Smooth muscle cell (in vitro differentiated cells): ENCODE measurements around the gene MB. TPM values are rescaled to one million over a fixed set of nuclear protein-coding genes. Genes with fewer than 3 reads are reported as not detected.

Experiments used
- DNase-seq: peaks from one replicate; lab custom pipeline; 2025; ENCODE audit not compliant: unreplicated experiment; lab: John Stamatoyannopoulos, UW
- H2AFZ ChIP-seq: fragments of 200-600 bp; sonication (generic); 2 replicates; pipeline ENCODE4 v1.6.0; 2016; ENCODE audit warnings: antibody characterized with exemption, low read depth, mild to moderate bottlenecking
- H3F3A ChIP-seq: fragments of 200-600 bp; sonication (generic); 2 replicates; pipeline ENCODE4 v1.6.0; 2017; ENCODE audit warnings: antibody characterized with exemption, low read depth
- H3K27ac ChIP-seq: fragments of 200-600 bp; sonication (generic); 2 replicates; pipeline ENCODE4 v1.5.1; 2016; ENCODE audit warnings: low read depth, mild to moderate bottlenecking
- H3K27me3 ChIP-seq: fragments of 200-600 bp; sonication (generic); 2 replicates; pipeline ENCODE4 v1.6.1; 2016; ENCODE audit warnings: low read depth, mild to moderate bottlenecking
- H3K36me3 ChIP-seq: fragments of 200-600 bp; sonication (generic); 2 replicates; pipeline ENCODE4 v1.5.1; 2016; ENCODE audit warnings: low read depth
- H3K4me1 ChIP-seq: fragments of 200-600 bp; sonication (generic); 2 replicates; pipeline ENCODE4 v1.5.1; 2016; ENCODE audit warnings: low read depth
- H3K4me2 ChIP-seq: fragments of 200-600 bp; sonication (generic); 2 replicates; pipeline ENCODE4 v1.6.0; 2016; ENCODE audit warnings: mild to moderate bottlenecking
- H3K4me3 ChIP-seq: fragments of 200-600 bp; sonication (generic); 2 replicates; pipeline ENCODE4 v1.5.1; 2016; ENCODE audit warnings: mild to moderate bottlenecking
- H3K79me2 ChIP-seq: fragments of 200-600 bp; sonication (generic); 2 replicates; pipeline ENCODE4 v1.6.0; 2016; ENCODE audit warnings: low read depth, mild to moderate bottlenecking
- H3K9ac ChIP-seq: fragments of 200-600 bp; sonication (generic); 2 replicates; pipeline ENCODE4 v1.6.0; 2016; ENCODE audit warnings: low read depth
- H3K9me3 ChIP-seq: fragments of 200-600 bp; sonication (generic); replicated peaks from 2 replicates; pipeline ENCODE4 v1.5.1; 2016; ENCODE audit warnings: low read depth
- H4K20me1 ChIP-seq: fragments of 200-600 bp; sonication (generic); 2 replicates; pipeline ENCODE4 v1.6.0; 2016; ENCODE audit warnings: low read depth
- CTCF ChIP-seq: fragments of 200-600 bp; sonication (generic); IDR thresholded peaks from 2 replicates; pipeline ENCODE4 v1.5.1; 2017; ENCODE audit warnings: borderline replicate concordance, mild to moderate bottlenecking, antibody characterized with exemption; ENCODE audit not compliant: insufficient read depth, poor library complexity, severe bottlenecking
- WGBS: methylation state at CpG from one replicate; pipeline ENCODE4 v1.1.7; 2016; ENCODE audit warnings: low lambda C conversion rate; 5-methylcytosine and 5-hydroxymethylcytosine counted together
- polyA plus RNA-seq: library from polyadenylated mRNA; unstranded; fragments of >200 nt; fragmentation: Nextera tagmentation; extraction: Ambion mirVana; gene quantifications from 2 replicates; pipeline ENCODE4 v1.2.1, GENCODE V29; 2016
- total RNA-seq: library from RNA; depleted of rRNA; stranded (reverse); fragments of >200 nt; gene quantifications from 2 replicates; pipeline ENCODE4 v1.2.3, GENCODE V29; 2014

Gene MB
- total and polyA plus RNA-seq, 2 experiments from 2014 or later: 0.53 TPM; not detected in 1

- H3K27ac ChIP-seq: no peak overlapping the region
- no peak overlapping the region for H2AFZ ChIP-seq
- WGBS: 95% methylated on average over 6 of the region's 6 CpGs
- no peaks in the 10 kb centered on the region for H4K20me1 ChIP-seq
- no peak overlapping the region for H3K4me2 ChIP-seq
- H3K9ac ChIP-seq: no peak overlapping the region
- no peaks in the 10 kb centered on the region for H3F3A ChIP-seq
- no peak overlapping the region for H3K4me3 ChIP-seq
- no peaks in the 10 kb centered on the region for H3K27me3 ChIP-seq
- DNase-seq: no peak
- H3K4me1 ChIP-seq: no peaks in the 10 kb centered on the region
- no peak for TF ChIP-seq CTCF
- no peaks in the 10 kb centered on the region for H3K79me2 ChIP-seq
- no peaks in the 10 kb centered on the region for H3K36me3 ChIP-seq
- H3K9me3 ChIP-seq: no peaks in the 10 kb centered on the region
Measured at GRCh38 chr22:35611200-35611890, 5.8 kb downstream of the MB start.

GRCh38 chr22:35610741-35611140, 6.4 kb downstream of the MB start:
- no peaks in the 10 kb centered on the region for H3K4me1 ChIP-seq
- WGBS: 80% methylated on average over 10 of the region's 10 CpGs
- no peaks in the 10 kb centered on the region for H3K9me3 ChIP-seq
- H2AFZ ChIP-seq: no peak overlapping the region
- no peaks in the 10 kb centered on the region for H3K27me3 ChIP-seq
- H3K36me3 ChIP-seq: no peaks in the 10 kb centered on the region
- H3K4me3 ChIP-seq: no peak overlapping the region
- DNase-seq: no peak
- H3K79me2 ChIP-seq: no peaks in the 10 kb centered on the region
- H3F3A ChIP-seq: no peaks in the 10 kb centered on the region
- H3K27ac ChIP-seq: no peak overlapping the region
- H3K9ac ChIP-seq: no peak overlapping the region
- H4K20me1 ChIP-seq: no peaks in the 10 kb centered on the region
- no peak for TF ChIP-seq CTCF
- no peak overlapping the region for H3K4me2 ChIP-seq

GRCh38 chr22:35609761-35610160, 7.4 kb downstream of the MB start:
- H3K36me3 ChIP-seq: no peaks in the 10 kb centered on the region
- WGBS: 88% methylated on average over 4 of the region's 4 CpGs

More at GRCh38 chr22:35609761-35610160, 7.4 kb downstream of the MB start:
- no peak for DNase-seq
- Histone ChIP-seq H3K4me3 (no peak overlapping the region), H3K9ac (no peak overlapping the region), H3K79me2 (no peaks in the 10 kb centered on the region), H3K9me3 (no peaks in the 10 kb centered on the region), H3K27ac (no peak overlapping the region), H2AFZ (no peak overlapping the region), H3F3A (no peaks in the 10 kb centered on the region), H3K4me1 (no peaks in the 10 kb centered on the region), H4K20me1 (no peaks in the 10 kb centered on the region), H3K27me3 (no peaks in the 10 kb centered on the region), H3K4me2 (no peak overlapping the region)
- no peak for TF ChIP-seq CTCF
